DOHH2 (cell line): ENCODE measurements around the gene CEBPG.

Experiments
- CTCF ChIP-seq: fragments of 200-600 bp; sonication (generic); IDR thresholded peaks from one replicate; pipeline ENCODE4 v1.5.1; 2014; ENCODE audit warnings: antibody characterized with exemption, mild to moderate bottlenecking, low read depth, low read length; ENCODE audit not compliant: poor library complexity, severe bottlenecking
- EZH2phosphoT487 ChIP-seq: fragments of 200-600 bp; sonication (generic); IDR thresholded peaks from 2 replicates; pipeline ENCODE4 v1.6.1; 2017; ENCODE audit warnings: borderline replicate concordance, mild to moderate bottlenecking, antibody characterized with exemption, low read length, moderate library complexity, mixed read lengths

GRCh38 chr19:33362508-33363228 lies 10.8 kb upstream of the CEBPG start:
- TF ChIP-seq CTCF (no peak), EZH2phosphoT487 (no peak)
